Esophagus (tissue), 2 donors: ENCODE measurements around the gene VAV1. TPM values are rescaled to one million over a fixed set of nuclear protein-coding genes. Genes with fewer than 3 reads are reported as not detected.
"Not testable (repeated sequence)": the region's sequence is repeated elsewhere in the genome, so short reads cannot be mapped to it uniquely, and the experiment has no call there.

Source experiments
- H3K27ac ChIP-seq, 2 donors: one replicate each; pipeline ENCODE4 v1.5.1; 2013; ENCODE audit warnings: low read depth in 2 of 2, mild to moderate bottlenecking in 2 of 2, inconsistent platforms in 1 of 2, low read length in 1 of 2, moderate library complexity in 1 of 2
- H3K27me3 ChIP-seq, 2 donors: one replicate each; pipeline ENCODE4 v1.6.1; 2013; ENCODE audit warnings: low read length in 2 of 2, control low read depth in 1 of 2, mild to moderate bottlenecking in 1 of 2; ENCODE audit not compliant: insufficient read depth in 2 of 2, control insufficient read depth in 1 of 2
- H3K36me3 ChIP-seq, 2 donors: one replicate each; pipeline ENCODE4 v1.6.1; 2013; ENCODE audit warnings: low read length in 1 of 2; ENCODE audit not compliant: control insufficient read depth in 2 of 2, insufficient read depth in 2 of 2
- H3K4me1 ChIP-seq, 2 donors: one replicate each; pipeline ENCODE4 v1.6.1; 2013; ENCODE audit warnings: low read length in 1 of 2; ENCODE audit not compliant: control insufficient read depth in 2 of 2, insufficient read depth in 2 of 2
- H3K4me3 ChIP-seq, 2 donors: one replicate each; pipeline ENCODE4 v1.5.1; 2013; ENCODE audit warnings: low read length in 2 of 2, mild to moderate bottlenecking in 2 of 2, low read depth in 1 of 2, moderate library complexity in 1 of 2
- H3K9me3 ChIP-seq, 2 donors: one replicate each; pipeline ENCODE4 v1.6.1; 2013; ENCODE audit warnings: mild to moderate bottlenecking in 2 of 2, low read depth in 1 of 2, low read length in 1 of 2, moderate library complexity in 1 of 2; ENCODE audit not compliant: control insufficient read depth in 2 of 2, insufficient read depth in 1 of 2
- WGBS, 2 donors: extraction: QIAGEN DNeasy Blood & Tissue Kit; methylation state at CpG; one replicate each; pipeline ENCODE4 v1.1.7; 2013; 5-methylcytosine and 5-hydroxymethylcytosine counted together
- polyA plus RNA-seq, 2 donors: library from polyadenylated mRNA; stranded (reverse); fragments of 200-250 nt; gene quantifications; one replicate each; pipeline ENCODE4 v1.2.3, GENCODE V29; 2013
- donor health status: healthy with polysubstance abuse.
- donor health status: Bipolar disorder and iron deficiency.

VAV1 gene
- polyA plus RNA-seq, 2 donors: 1.3 to 8.4 TPM

DNA sequence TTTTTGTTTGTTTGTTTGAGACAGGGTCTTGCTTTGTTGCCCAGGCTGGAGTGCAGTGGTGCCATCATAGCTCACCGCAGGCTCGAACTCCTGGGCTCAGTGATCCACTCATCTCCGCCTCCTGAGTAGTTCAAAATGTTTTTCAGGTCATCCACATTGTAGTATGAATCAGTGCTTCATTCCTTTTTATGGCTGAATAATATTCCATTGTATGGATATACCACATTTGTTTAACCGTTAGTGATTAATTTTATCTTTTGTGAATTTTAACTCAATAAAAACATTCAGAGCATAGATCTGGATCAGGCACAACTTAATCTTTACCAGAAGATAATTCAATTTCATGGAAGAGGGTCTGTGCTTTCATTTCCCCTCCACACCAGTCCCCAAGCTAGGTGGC is 47.7 kb downstream of the VAV1 start:
- no peaks in the 10 kb centered on the region for H3K4me1 ChIP-seq
- H3K36me3 ChIP-seq: no peaks in the 10 kb centered on the region
- H3K4me3 ChIP-seq: no peak overlapping the region
- H3K9me3 ChIP-seq: peaks cover 0 to 14% of the 10 kb centered on the region in 2 donors
- WGBS, 2 donors: 94 to 96% methylated on average over 4 of the region's 4 CpGs
- H3K27ac ChIP-seq: no peak overlapping the region
- H3K27me3 ChIP-seq: no peaks in the 10 kb centered on the region

- H3K27ac ChIP-seq: no peak overlapping the region
- WGBS, 2 donors: 87 to 88% methylated on average over 17 of the region's 17 CpGs
- H3K27me3 ChIP-seq: no peaks in the 10 kb centered on the region
- H3K4me3 ChIP-seq: no peak overlapping the region
- peaks cover 0 to 2% of the 10 kb centered on the region in 2 donors for H3K4me1 ChIP-seq
- peaks cover 0 to 14% of the 10 kb centered on the region in 2 donors for H3K9me3 ChIP-seq
- H3K36me3 ChIP-seq: no peaks in the 10 kb centered on the region
These were observed 49.3 kb downstream of the VAV1 start for GRCh38 chr19:6821639-6822310.

DNA sequence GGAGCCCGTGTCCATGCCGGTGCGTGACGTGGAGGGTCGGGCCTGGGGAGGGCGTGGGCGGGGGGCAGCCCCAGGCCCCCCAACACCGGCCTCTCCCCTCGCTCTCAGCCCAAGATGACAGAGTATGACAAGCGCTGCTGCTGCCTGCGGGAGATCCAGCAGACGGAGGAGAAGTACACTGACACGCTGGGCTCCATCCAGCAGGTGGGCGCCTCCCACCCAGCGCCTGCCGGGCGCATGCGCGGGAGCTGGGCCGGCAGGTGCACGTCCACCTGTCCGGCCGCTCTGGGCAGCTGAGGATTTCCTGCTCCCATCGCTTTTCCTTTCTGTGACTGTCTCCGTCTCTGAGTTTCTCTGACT is 49.8 kb downstream of the VAV1 start:
- H3K27me3 ChIP-seq: no peaks in the 10 kb centered on the region
- H3K36me3 ChIP-seq: no peaks in the 10 kb centered on the region
- peaks cover 0 to 14% of the 10 kb centered on the region in 2 donors for H3K9me3 ChIP-seq
- H3K27ac ChIP-seq: no peak overlapping the region
- H3K4me3 ChIP-seq: no peak overlapping the region
- H3K4me1 ChIP-seq: peaks cover 0 to 2% of the 10 kb centered on the region in 2 donors
- 69 to 72% methylated on average over 25 of the region's 25 CpGs for WGBS, 2 donors

DNA sequence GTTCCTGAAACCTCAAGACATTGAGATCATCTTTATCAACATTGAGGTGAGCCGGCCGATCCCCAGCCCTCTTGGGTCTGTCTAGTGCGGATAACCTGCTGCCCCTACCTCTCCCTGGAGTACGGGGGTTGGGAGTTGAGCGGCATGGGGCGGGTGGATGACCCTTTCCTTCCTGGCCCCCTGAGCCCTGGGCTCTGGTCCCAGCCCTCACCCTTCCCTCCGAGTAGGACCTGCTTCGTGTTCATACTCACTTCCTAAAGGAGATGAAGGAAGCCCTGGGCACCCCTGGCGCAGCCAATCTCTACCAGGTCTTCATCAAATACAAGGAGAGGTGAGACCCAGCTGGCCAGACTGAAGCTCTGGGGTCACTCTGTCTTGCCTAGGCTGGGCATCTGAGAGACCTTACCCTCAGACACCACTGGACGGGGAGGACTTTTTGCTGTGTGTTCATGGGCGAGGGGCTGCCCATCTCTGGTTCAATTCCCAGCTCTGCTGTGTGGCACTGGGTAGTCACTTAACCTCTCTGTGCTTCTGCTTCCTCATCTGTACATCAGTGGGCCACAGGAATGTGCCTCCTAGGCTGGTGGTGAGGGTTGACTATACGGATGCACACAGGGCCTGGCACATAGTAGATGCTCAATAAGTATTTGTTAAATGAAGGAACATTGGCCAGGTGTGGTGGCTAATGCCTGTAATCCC is 52.7 kb downstream of the VAV1 start:
- H3K4me3 ChIP-seq: no peak overlapping the region
- peaks cover 0 to 2% of the 10 kb centered on the region in 2 donors for H3K4me1 ChIP-seq
- H3K27me3 ChIP-seq: no peaks in the 10 kb centered on the region
- no peaks in the 10 kb centered on the region for H3K36me3 ChIP-seq
- 86 to 89% methylated on average over 12 of the region's 12 CpGs for WGBS, 2 donors
- peaks cover 8 to 15% of the 10 kb centered on the region in 2 donors for H3K9me3 ChIP-seq
- H3K27ac ChIP-seq: no peak overlapping the region

DNA sequence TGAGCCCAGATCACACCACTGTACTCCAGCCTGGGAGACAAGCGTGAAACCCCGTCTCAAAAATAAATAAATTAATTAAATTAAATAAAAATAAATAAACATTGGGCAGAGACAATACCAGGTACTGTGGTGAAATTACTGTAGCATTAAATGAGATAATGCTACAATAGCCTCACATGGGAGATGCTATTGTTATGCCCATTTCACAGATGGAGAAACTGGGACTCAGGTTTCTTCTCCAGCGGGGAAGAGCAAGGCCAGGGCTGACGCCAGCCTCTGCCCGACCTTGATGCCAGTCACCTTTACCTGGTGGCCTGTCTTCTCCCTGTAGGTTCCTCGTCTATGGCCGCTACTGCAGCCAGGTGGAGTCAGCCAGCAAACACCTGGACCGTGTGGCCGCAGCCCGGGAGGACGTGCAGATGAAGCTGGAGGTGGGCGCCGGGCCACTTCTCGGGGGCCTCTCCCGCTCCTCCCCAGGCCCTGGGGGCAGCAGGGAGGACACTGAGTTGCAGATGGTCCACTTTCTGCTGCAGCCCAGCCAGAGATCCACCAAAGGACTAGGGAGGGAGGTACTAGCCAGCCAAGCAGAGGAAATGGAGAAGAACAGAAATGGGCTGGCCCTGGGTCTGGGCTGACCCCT is 53.9 kb downstream of the VAV1 start:
- Histone ChIP-seq H3K9me3 (peaks cover 8 to 9% of the 10 kb centered on the region in 2 donors), H3K36me3 (no peaks in the 10 kb centered on the region), H3K4me3 (no peak overlapping the region), H3K27ac (no peak overlapping the region), H3K4me1 (peaks cover 0 to 2% of the 10 kb centered on the region in 2 donors), H3K27me3 (no peaks in the 10 kb centered on the region)
- WGBS, 2 donors: 87 to 89% methylated on average over 15 of the region's 15 CpGs

- H3K4me1 ChIP-seq: peaks cover 0 to 2% of the 10 kb centered on the region in 2 donors
- H3K9me3 ChIP-seq: peaks cover 3 to 8% of the 10 kb centered on the region in 2 donors
- no peak overlapping the region for H3K27ac ChIP-seq
- H3K36me3 ChIP-seq: no peaks in the 10 kb centered on the region
- H3K4me3 ChIP-seq: no peak overlapping the region
- H3K27me3 ChIP-seq: no peaks in the 10 kb centered on the region
- 49% methylated on average over 14 of the region's 14 CpGs for WGBS, 2 donors
These were observed 55.8 kb downstream of the VAV1 start for GRCh38 chr19:6828306-6828697.

DNA sequence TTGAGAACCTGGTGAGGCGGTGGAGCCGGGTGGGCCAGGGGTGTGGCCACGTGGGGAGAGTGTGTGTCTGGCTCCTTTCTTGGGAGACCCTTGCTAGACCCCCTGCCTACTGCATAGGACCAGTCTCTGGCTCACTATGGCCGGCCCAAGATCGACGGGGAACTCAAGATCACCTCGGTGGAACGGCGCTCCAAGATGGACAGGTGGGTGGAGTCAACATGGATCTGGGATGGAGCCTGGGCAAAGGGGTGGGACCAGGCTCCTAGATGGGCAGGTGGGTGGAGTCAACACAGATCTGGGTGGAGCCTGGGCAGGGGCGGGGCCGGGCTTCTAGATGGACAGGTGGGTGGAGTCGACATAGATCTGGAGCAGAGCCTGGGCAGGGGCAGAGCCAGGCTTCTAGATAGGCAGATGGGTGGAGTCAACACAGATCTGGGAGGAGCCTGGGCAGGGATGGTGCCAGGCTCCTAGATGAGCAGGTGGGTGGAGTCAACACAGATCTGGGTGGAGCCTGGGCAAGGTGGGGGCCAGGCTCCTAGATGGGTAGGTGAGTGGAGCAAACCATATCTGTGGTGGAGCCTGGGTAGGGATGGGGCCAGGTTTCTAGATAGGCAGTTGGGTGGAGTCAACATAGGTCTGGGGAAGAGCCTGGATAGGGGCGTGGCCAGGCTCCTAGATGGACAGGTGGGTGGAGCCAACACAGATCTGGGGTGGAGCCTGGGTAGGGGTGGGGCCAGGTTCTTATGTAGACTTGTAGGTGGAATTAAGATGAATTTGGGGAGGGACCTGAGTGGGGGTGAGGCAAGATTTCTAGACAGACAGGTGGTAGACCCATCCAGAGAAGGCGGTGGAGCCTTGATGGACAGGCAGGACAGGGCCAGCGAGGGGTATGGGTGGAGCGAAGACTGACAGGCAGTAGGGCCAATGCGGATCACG is 56.5 kb downstream of the VAV1 start:
- H3K4me1 ChIP-seq: peaks cover 0 to 2% of the 10 kb centered on the region in 2 donors

DNA sequence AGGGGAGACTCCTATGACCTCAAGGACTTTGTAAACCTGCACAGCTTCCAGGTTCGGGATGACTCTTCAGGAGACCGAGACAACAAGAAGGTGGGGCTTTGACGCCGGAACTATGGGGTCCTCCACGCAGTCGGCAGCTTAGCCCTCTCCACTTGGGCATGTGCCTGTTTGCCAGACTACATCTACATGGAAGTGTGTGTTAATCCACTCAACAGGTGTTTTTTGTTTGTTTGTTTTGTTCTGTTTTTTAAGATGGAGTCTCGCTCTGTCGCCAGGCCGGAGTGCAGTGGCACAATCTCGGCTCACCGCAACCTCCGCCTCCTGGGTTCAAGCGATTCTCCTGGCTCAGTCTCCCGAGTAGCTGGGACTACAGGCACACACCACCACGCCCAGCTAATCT is 57.3 kb downstream of the VAV1 start:
- H3K27ac ChIP-seq, H3K4me3 ChIP-seq, H3K9me3 ChIP-seq, H3K27me3 ChIP-seq, H3K36me3 ChIP-seq, H3K4me1 ChIP-seq: not testable (repeated sequence)
- WGBS, 2 donors: 91 to 93% methylated on average over 15 of the region's 15 CpGs

More for the DNA sequence above, 56.5 kb downstream of the VAV1 start:
- WGBS, 2 donors: 63 to 66% methylated on average over 18 of the region's 18 CpGs
- no peaks in the 10 kb centered on the region for H3K27me3 ChIP-seq
- no peak overlapping the region for H3K27ac ChIP-seq
- no peak overlapping the region for H3K4me3 ChIP-seq
- no peaks in the 10 kb centered on the region for H3K36me3 ChIP-seq
- peaks cover 3 to 8% of the 10 kb centered on the region in 2 donors for H3K9me3 ChIP-seq

DNA sequence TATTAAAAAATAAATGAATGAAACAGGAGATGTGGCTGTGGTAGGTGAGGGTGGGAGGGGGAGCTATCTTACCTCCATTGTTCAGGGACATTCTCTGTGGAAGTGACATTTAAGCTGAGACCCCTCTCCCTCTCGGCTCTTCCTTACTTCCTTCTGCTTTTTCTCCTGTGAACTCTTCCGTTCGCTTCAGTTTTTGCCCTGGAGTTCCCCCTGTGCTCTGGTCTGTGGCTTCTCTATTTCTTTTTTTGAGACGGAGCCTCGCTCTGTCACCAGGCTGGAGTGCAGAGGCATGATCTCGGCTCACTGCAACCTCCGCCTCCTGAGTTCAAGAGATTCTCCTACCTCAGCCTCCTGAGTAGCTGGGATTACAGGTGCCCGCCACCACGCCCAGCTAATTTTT is 58.6 kb downstream of the VAV1 start:
- H3K4me1 ChIP-seq, H3K9me3 ChIP-seq, H3K27ac ChIP-seq, H3K27me3 ChIP-seq, H3K36me3 ChIP-seq, H3K4me3 ChIP-seq: not testable (repeated sequence)
- WGBS, 2 donors: 75 to 82% methylated on average over 9 of the region's 9 CpGs
